ENCODE data around the gene PHLPP2.
"Not testable (repeated sequence)": the region's sequence is repeated elsewhere in the genome, so short reads cannot be mapped to it uniquely, and the experiment has no call there.

PHLPP2 gene

DNA sequence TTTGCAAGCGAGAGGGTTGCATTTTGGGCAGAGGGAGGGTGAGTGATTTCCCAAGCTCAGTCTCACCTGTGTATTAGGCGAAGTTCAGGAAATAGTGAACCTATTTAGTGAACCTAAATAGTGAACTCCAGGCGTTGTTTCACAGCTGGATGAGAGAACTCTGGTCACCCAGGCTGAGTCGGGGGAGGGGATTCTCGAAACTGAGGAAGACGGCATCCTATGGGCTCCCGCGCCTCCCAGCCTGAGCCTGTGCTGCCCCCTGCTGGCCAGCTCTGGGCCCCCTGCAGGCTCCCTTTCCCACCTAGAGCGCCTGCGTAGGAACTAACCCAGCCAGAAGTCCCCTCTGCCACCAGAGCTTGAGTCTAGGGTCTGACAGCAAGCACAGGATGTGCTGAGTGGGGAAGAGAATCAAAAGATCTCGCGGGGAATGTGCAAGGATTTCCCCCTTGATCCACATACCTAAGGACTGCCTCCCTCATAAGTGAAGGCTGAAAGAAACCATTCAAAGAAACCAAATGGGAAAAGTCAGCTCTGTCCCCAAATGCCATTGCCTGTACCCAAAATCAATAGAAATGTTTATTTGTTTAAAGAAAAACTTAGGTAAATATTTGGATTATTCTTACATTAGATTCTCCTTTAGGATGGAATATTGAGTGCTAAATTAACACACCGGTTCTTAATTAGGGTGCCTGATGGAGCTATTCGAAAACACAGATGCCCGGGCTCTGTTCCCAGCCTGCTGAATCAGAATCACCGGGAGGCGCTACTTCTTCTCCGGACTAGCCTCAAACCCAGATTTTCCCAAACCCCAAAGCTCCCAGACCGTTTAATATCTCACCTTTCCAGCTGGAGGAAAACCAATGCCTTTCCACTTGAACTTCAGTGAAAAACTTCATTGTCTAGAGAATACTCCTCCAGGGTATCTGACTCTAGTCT lies 113.3 kb downstream of the PHLPP2 start:
- peak; percentile 50 to 67 (median 62) for DNase-seq

DNA sequence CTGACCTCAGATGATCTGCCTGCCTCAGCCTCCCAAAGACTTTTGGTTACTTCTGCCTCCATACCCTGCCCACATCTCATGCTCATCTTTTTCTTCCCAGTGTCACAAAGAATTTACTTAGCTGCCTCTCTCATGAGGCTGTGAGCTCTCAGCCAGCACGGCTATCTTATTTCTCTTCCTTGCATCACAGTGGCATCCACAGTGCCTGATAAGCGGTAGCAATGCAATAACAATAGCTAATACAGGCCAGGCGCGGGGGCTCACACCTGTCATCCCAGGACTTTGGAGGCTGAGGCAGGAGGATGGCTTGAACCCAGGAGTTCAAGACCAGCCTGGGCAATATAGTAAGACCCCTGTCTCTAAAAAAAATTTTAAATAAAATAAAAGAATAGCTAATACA lies 114.1 kb downstream of the PHLPP2 start:
- no peak for DNase-seq

DNA sequence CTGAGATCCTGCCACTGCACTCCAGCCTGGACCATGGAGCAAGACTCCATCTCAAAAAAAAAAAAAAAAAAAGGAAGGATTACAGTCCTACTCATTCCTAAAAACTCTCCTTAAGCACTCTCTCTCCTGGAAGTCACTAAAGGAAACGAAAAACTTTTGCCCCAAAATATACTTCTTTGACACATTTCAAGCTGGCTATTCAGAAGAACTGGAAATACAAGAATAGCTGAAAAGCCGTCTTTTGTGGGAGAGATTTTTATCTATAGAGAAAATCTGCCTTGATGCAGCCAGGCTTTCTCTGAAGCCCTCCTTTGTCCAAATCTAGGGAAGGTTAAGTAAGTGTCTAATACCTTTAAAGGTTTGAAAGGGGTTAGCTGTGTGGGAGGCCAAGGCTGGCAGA lies 115.4 kb downstream of the PHLPP2 start:
- DNase-seq: no peak

DNA sequence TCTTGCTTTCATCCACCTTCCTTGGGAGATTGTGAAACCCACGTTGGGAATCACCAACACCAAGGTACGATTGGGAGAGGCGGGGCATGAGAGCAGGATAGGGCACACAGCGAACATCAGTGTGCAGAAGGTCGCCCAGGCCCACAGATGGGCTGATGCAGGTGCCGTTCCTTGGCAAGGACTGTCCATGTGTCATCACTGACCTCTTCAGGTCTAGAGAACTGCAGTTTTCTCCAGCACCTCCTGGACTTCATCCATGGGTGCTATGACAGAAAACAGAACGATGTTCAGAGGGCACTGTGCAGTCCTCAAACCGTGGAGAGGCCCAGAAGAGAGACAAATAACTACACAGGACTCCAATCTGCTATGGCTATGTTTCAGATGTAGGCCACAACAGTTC lies 123.7 kb downstream of the PHLPP2 start:
- DNase-seq: no peak

DNA sequence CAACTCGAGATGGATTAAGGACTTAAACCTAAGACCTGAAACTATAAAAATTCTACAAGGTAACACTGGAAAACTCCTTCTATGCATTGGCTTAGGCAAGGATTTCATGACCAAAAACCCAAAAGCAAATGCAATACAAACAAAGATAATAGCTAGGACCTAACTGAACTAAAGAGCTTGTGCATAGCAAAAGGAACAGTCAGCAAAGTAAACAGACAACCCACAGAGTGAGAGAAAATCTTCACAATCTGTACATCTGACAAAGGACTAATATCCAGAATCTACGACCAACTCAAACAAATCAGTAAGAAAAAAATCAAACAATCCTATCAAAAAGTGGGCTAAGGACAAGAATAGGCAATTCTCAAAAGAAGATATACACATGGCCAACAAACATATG lies 126.1 kb downstream of the PHLPP2 start:
- DNase-seq: not testable (repeated sequence)

DNA sequence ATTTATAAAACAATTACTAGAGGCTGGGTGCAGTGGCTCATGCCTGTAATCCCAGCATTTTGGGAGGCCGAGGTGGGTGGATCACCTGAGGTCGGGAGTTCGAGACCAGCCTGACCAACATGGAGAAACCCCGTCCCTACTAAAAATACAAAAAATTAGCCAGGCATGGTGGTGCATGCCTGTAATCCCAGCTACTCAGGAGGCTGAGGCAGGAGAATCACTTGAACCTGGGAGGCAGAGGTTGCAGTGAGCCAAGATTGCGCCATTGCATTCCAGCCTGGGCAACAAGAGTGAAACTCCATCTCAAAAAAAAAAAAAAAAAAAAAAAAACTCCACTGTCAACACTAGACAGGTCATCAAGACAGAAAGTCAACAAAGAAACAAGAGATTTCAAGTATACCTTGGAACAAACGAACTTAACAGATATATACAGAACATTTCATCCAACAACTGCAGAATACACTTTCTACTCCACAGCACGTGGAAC lies 129.1 kb downstream of the PHLPP2 start:
- not testable (repeated sequence) for DNase-seq

All from T-helper 1 cell (primary cell).